ENCODE results near the gene MFSD12. TPM values are rescaled to one million over a fixed set of nuclear protein-coding genes. Genes with fewer than 3 reads are reported as not detected.

MFSD12 gene
- polyA plus RNA-seq, 1 donor from 2014 or later: 38.5 TPM

GRCh38 chr19:3605361-3605760, 48.0 kb upstream of the MFSD12 start:
- Histone ChIP-seq H3K27me3 (ENCODE audit: insufficient read depth, low read depth, low read length) (peaks cover 32% of the 10 kb centered on the region), H3K4me2 (ENCODE audit: low read length) (no peak overlapping the region), H2AFZ (ENCODE audit: low read depth, low read length) (no peak overlapping the region), H4K20me1 (ENCODE audit: insufficient read depth) (no peaks in the 10 kb centered on the region), H3F3A (ENCODE audit: insufficient read depth, low read length, poor library complexity, severe bottlenecking) (no peaks in the 10 kb centered on the region), H3K4me3 (ENCODE audit: low read length) (no peak overlapping the region), H3K9me3 (ENCODE audit: low read length) (no peaks in the 10 kb centered on the region), H3K9me2 (ENCODE audit: insufficient read depth, low read length) (no peaks in the 10 kb centered on the region), H3K79me2 (replicated peaks; ENCODE audit: insufficient read depth, low read length) (no peaks in the 10 kb centered on the region), H3K9ac (ENCODE audit: low read length) (no peak overlapping the region), H3K36me3 (ENCODE audit: insufficient read depth, low read length) (no peaks in the 10 kb centered on the region), H3K27ac (ENCODE audit: low read length) (no peak overlapping the region)
- TF ChIP-seq POLR2AphosphoS5 (IDR thresholded peaks at IDR 0.05): no peak
- no peak for TF ChIP-seq TAF1 (IDR thresholded peaks at IDR 0.05; ENCODE audit: low read depth)
- no peak for TF ChIP-seq EZH2 (IDR thresholded peaks at IDR 0.05; ENCODE audit: borderline replicate concordance, insufficient read depth, low read length, poor library complexity, severe bottlenecking)
- no peak for TF ChIP-seq EP300 (conservative IDR thresholded peaks at IDR 0.05; ENCODE audit: poor library complexity, severe bottlenecking)
- no peak for TF ChIP-seq RAD21 (conservative IDR thresholded peaks at IDR 0.05)
- TF ChIP-seq SMC3 (conservative IDR thresholded peaks at IDR 0.05; ENCODE audit: poor library complexity): no peak
- TF ChIP-seq MXI1 (conservative IDR thresholded peaks at IDR 0.05; ENCODE audit: poor library complexity, severe bottlenecking): no peak
- TF ChIP-seq REST (IDR thresholded peaks at IDR 0.05; ENCODE audit: borderline replicate concordance): no peak
- TF ChIP-seq CTCF (IDR thresholded peaks at IDR 0.05; ENCODE audit: poor library complexity, severe bottlenecking): no peak

GRCh38 chr19:3604987-3605343, 47.6 kb upstream of the MFSD12 start:
- H3K4me2 ChIP-seq (ENCODE audit: low read length): no peak overlapping the region
- H3F3A ChIP-seq (ENCODE audit: insufficient read depth, low read length, poor library complexity, severe bottlenecking): no peaks in the 10 kb centered on the region
- TF ChIP-seq SMC3 (conservative IDR thresholded peaks at IDR 0.05; ENCODE audit: poor library complexity) (no peak), EZH2 (IDR thresholded peaks at IDR 0.05; ENCODE audit: borderline replicate concordance, insufficient read depth, low read length, poor library complexity, severe bottlenecking) (no peak), CTCF (IDR thresholded peaks at IDR 0.05; ENCODE audit: poor library complexity, severe bottlenecking) (no peak), EP300 (conservative IDR thresholded peaks at IDR 0.05; ENCODE audit: poor library complexity, severe bottlenecking) (no peak), TAF1 (IDR thresholded peaks at IDR 0.05; ENCODE audit: low read depth) (no peak), RAD21 (conservative IDR thresholded peaks at IDR 0.05) (no peak), REST (IDR thresholded peaks at IDR 0.05; ENCODE audit: borderline replicate concordance) (no peak), POLR2AphosphoS5 (IDR thresholded peaks at IDR 0.05) (no peak), MXI1 (conservative IDR thresholded peaks at IDR 0.05; ENCODE audit: poor library complexity, severe bottlenecking) (no peak)
- peaks cover 32% of the 10 kb centered on the region for H3K27me3 ChIP-seq (ENCODE audit: insufficient read depth, low read depth, low read length)
- H3K36me3 ChIP-seq (ENCODE audit: insufficient read depth, low read length): no peaks in the 10 kb centered on the region
- H3K9me2 ChIP-seq (ENCODE audit: insufficient read depth, low read length): no peaks in the 10 kb centered on the region
- no peaks in the 10 kb centered on the region for H3K9me3 ChIP-seq (ENCODE audit: low read length)
- H3K9ac ChIP-seq (ENCODE audit: low read length): no peak overlapping the region
- H3K27ac ChIP-seq (ENCODE audit: low read length): no peak overlapping the region
- no peaks in the 10 kb centered on the region for H3K79me2 ChIP-seq (replicated peaks; ENCODE audit: insufficient read depth, low read length)
- no peak overlapping the region for H3K4me3 ChIP-seq (ENCODE audit: low read length)
- no peaks in the 10 kb centered on the region for H4K20me1 ChIP-seq (ENCODE audit: insufficient read depth)
- H2AFZ ChIP-seq (ENCODE audit: low read depth, low read length): no peak overlapping the region
